ENCODE results near the gene PIMREG. TPM values are rescaled to one million over a fixed set of nuclear protein-coding genes. Genes with fewer than 3 reads are reported as not detected.

PIMREG gene
- total and polyA plus RNA-seq, 4 donors: 0.35 to 3.0 (median 0.71) TPM

- Histone ChIP-seq H3K36me3 (ENCODE audit: control insufficient read depth in 4 of 4, insufficient read depth in 4 of 4, low read length in 4 of 4) (peaks cover 0 to 6% (median 0%) of the 10 kb centered on the region in 4 donors), H3K9me3 (ENCODE audit: control insufficient read depth in 4 of 4, insufficient read depth in 3 of 4, low read length in 3 of 4) (no peaks in the 10 kb centered on the region), H3K27me3 (ENCODE audit: control insufficient read depth in 3 of 3, insufficient read depth in 3 of 3, low read length in 2 of 3) (no peaks in the 10 kb centered on the region), H3K27ac (ENCODE audit: low read depth in 1 of 2, low read length in 1 of 2) (no peak overlapping the region), H3K4me1 (ENCODE audit: control insufficient read depth in 5 of 5, insufficient read depth in 5 of 5, low read length in 5 of 5) (no peaks in the 10 kb centered on the region), H3K9ac (ENCODE audit: insufficient read depth in 1 of 2, low read length in 2 of 2) (no peak overlapping the region), H3K4me3 (no peak overlapping the region)
- DNase-seq: no peak
- 93 to 94% methylated on average over 14 of the region's 14 CpGs for WGBS, 2 donors
- no peak for ATAC-seq (ENCODE audit: insufficient read depth, low FRiP score)
- TF ChIP-seq, protein P1, sequence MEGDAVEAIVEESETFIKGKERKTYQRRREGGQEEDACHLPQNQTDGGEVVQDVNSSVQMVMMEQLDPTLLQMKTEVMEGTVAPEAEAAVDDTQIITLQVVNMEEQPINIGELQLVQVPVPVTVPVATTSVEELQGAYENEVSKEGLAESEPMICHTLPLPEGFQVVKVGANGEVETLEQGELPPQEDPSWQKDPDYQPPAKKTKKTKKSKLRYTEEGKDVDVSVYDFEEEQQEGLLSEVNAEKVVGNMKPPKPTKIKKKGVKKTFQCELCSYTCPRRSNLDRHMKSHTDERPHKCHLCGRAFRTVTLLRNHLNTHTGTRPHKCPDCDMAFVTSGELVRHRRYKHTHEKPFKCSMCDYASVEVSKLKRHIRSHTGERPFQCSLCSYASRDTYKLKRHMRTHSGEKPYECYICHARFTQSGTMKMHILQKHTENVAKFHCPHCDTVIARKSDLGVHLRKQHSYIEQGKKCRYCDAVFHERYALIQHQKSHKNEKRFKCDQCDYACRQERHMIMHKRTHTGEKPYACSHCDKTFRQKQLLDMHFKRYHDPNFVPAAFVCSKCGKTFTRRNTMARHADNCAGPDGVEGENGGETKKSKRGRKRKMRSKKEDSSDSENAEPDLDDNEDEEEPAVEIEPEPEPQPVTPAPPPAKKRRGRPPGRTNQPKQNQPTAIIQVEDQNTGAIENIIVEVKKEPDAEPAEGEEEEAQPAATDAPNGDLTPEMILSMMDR (IDR thresholded peaks at IDR 0.05; ENCODE audit: control extremely low read depth, extremely low read depth): no peak
These were observed 20.3 kb downstream of the PIMREG start for GRCh38 chr17:6464446-6465041.

DNA sequence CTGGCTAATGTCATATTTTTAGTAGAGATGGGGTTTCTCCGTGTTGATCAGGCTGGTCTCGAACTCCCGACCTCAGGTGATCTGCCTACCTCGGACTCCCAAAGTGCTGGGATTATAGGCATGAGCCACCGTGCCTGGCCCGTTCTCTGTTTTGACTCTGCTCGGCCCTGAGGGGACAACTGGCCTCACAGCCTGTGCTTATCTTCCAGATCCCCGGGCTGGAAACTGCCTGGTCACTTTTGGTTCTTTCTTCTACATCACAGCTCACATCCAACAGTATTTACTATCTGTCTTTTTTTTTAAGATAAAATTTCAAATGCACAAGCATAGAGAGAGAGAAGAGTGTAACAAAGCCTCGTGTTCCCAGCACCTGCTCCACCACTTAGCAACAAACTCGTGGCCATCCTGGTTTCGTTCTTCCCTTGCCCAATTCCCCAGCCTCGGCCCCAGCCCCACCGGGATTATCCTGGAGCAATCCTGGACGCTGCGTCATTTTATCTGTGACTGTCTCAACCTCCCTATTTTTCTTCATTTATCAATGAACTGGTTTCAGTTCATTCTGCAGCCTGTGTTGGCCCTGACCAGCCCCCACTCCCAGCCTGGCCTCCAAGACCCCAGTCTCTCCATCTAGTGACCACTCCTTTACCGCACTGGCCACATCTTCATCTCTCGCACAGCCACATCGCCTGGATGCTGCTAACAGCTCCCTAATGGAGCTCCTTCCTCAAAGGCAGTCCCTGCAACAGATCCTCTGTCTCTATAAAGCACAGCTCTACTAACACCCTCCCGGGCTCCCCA is 21.1 kb downstream of the PIMREG start:
- Histone ChIP-seq H3K36me3 (ENCODE audit: control insufficient read depth in 4 of 4, insufficient read depth in 4 of 4, low read length in 4 of 4) (peaks cover 0 to 10% (median 0%) of the 10 kb centered on the region in 4 donors), H3K4me3 (no peak overlapping the region), H3K27ac (ENCODE audit: low read depth in 1 of 2, low read length in 1 of 2) (no peak overlapping the region), H3K4me1 (ENCODE audit: control insufficient read depth in 5 of 5, insufficient read depth in 5 of 5, low read length in 5 of 5) (no peaks in the 10 kb centered on the region), H3K9ac (ENCODE audit: insufficient read depth in 1 of 2, low read length in 2 of 2) (no peak overlapping the region), H3K27me3 (ENCODE audit: control insufficient read depth in 3 of 3, insufficient read depth in 3 of 3, low read length in 2 of 3) (no peaks in the 10 kb centered on the region), H3K9me3 (ENCODE audit: control insufficient read depth in 4 of 4, insufficient read depth in 3 of 4, low read length in 3 of 4) (no peaks in the 10 kb centered on the region)
- WGBS, 2 donors: 87 to 88% methylated on average over 19 of the region's 19 CpGs
- TF ChIP-seq, protein P1 (IDR thresholded peaks at IDR 0.05; ENCODE audit: control extremely low read depth, extremely low read depth): no peak
- ATAC-seq (ENCODE audit: insufficient read depth, low FRiP score): no peak
- no peak for DNase-seq

DNA sequence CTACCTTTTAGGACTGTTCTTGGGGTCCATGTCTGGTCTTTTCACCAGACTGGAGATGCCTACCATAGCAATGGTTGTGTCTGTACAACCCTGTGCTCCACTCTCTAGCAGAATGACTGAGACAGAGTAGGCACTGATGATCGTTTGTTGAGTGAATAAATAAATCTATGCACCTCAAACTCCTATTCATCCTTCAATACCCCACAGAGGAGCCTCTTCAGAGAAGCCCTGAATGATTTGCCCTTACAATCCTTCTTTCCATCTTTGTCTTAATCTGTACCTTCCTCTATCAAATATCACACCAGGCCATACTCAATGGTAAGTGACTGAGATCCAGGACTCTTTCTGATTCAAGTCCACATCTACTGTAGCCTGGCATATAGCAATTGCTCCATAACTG is 23.3 kb downstream of the PIMREG start:
- no peak for ATAC-seq (ENCODE audit: insufficient read depth, low FRiP score)
- no peak for DNase-seq
- Histone ChIP-seq H3K27me3 (ENCODE audit: control insufficient read depth in 3 of 3, insufficient read depth in 3 of 3, low read length in 2 of 3) (no peaks in the 10 kb centered on the region), H3K36me3 (ENCODE audit: control insufficient read depth in 4 of 4, insufficient read depth in 4 of 4, low read length in 4 of 4) (peaks cover 0 to 7% (median 0%) of the 10 kb centered on the region in 4 donors), H3K9me3 (ENCODE audit: control insufficient read depth in 4 of 4, insufficient read depth in 3 of 4, low read length in 3 of 4) (no peaks in the 10 kb centered on the region), H3K4me1 (ENCODE audit: control insufficient read depth in 5 of 5, insufficient read depth in 5 of 5, low read length in 5 of 5) (no peaks in the 10 kb centered on the region), H3K4me3 (no peak overlapping the region), H3K9ac (ENCODE audit: insufficient read depth in 1 of 2, low read length in 2 of 2) (no peak overlapping the region), H3K27ac (ENCODE audit: low read depth in 1 of 2, low read length in 1 of 2) (no peak overlapping the region)
- TF ChIP-seq, protein P1 (IDR thresholded peaks at IDR 0.05; ENCODE audit: control extremely low read depth, extremely low read depth): no peak
- 92 to 93% methylated on average over 1 of the region's 1 CpG for WGBS, 2 donors
